Measurements from ENCODE around the gene FLCN.

DNA sequence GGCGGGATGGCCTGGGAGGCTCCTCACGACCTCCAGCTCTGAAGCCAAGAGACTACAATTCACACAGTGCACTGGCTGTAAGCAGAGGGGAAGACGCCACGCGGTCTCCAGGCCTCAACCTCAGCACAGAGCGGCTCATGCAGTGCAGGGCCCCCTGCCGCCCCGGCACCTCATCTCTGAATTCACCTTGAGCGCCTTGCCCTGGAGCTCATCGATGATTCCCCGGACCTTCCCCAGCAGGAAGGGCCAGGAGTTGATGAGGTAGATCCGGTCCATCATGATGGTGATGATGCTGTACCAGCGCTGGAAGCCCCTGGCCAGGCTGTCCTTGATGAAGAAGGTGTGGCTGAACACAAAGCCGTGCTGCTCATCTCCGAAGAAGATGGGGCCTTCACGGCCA lies 13.2 kb downstream of the FLCN start:
- TF ChIP-seq, protein P1, sequence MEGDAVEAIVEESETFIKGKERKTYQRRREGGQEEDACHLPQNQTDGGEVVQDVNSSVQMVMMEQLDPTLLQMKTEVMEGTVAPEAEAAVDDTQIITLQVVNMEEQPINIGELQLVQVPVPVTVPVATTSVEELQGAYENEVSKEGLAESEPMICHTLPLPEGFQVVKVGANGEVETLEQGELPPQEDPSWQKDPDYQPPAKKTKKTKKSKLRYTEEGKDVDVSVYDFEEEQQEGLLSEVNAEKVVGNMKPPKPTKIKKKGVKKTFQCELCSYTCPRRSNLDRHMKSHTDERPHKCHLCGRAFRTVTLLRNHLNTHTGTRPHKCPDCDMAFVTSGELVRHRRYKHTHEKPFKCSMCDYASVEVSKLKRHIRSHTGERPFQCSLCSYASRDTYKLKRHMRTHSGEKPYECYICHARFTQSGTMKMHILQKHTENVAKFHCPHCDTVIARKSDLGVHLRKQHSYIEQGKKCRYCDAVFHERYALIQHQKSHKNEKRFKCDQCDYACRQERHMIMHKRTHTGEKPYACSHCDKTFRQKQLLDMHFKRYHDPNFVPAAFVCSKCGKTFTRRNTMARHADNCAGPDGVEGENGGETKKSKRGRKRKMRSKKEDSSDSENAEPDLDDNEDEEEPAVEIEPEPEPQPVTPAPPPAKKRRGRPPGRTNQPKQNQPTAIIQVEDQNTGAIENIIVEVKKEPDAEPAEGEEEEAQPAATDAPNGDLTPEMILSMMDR (IDR thresholded peaks at IDR 0.05): no peak
- TF ChIP-seq POLR2A (IDR thresholded peaks at IDR 0.05): no peak

Measured in adrenal gland (tissue), 5 donors.